DMS 273 treated with DMSO at 0.1 percent for 48 hours (cell line): Measurements from ENCODE around the gene GNS.
A peak's percentile ranks its signal among the peaks of the same experiment; 100 is the strongest.

ENCODE experiments used
- DNase-seq: peaks from one replicate; lab custom pipeline; 2025; lab: John Stamatoyannopoulos, UW

The GNS gene

GRCh38 chr12:64735442-64735841 lies 23.8 kb downstream of the GNS start:
- no peak for DNase-seq

GRCh38 chr12:64733857-64734256 lies 25.3 kb downstream of the GNS start:
- DNase-seq, result peak; percentile 14

- no peak for DNase-seq
Observed at GRCh38 chr12:64731683-64732082, 27.5 kb downstream of the GNS start.

DNA sequence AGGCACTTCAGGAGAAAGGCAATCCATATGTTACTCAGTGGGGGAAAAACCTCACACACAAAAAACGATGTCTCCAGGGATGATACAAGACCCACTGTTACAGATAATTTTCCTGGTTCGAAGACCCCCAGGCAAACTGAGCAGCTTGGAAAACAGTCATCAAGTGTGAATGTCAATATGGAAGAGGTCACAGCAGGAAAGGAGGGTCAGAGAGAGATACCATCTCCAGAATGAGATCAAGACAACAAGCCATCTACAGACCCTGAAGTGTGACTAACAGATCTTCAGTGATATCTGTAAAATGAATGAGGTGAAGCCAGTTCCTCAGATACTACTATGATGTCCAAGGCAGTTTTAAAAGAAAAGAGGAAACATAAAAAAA lies 28.6 kb downstream of the GNS start:
- no peak for DNase-seq

- DNase-seq, result peak; percentile 70
Observed at GRCh38 chr12:64729909-64730587, 29.2 kb downstream of the GNS start.

- DNase-seq, result no peak
Observed at GRCh38 chr12:64724201-64724745, 34.9 kb downstream of the GNS start.

DNA sequence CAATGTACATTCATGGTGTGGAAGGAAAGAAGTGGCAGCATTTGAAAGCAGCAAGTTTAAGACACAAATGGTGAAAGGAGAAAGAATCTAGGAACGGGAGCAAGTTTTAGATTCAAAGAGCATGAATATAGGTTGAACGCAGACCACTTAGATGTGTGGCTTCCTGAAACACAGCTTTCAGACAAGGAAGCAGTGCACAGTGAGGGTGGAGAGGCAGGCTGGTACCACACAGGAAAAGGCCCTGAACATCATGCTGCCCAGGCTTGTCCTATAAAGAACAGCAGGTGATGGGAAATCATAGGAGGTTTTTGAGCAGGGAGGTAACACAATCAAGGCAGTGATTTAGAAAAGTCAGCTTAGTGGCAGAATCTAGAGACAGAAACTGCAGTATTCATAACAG lies 35.6 kb downstream of the GNS start:
- no peak for DNase-seq

- no peak for DNase-seq
Observed at GRCh38 chr12:64722835-64723234, 36.4 kb downstream of the GNS start.

- DNase-seq, result peak; percentile 34
Observed at GRCh38 chr12:64720884-64721283, 38.3 kb downstream of the GNS start.

DNA sequence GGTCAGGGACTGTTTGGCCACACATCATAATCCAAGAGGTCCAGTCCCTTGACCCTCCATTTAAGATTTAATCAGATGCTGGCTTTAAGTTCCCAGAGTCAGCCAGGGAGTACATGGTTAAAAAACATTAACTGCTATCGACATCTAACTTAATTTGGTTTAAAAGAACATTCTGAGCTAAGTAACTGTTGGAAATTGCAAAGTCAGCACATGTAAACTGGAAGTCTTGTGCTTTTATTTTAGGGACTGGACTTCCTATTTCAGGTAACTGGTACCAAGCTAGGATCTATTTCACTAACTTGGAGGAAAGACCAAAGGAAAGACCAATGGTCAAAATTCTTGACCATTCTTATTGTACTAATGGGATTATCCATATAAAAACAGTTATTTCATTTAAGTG lies 40.6 kb downstream of the GNS start:
- no peak for DNase-seq

- no peak for DNase-seq
Observed at GRCh38 chr12:64716839-64717455, 42.3 kb downstream of the GNS start.

DNA sequence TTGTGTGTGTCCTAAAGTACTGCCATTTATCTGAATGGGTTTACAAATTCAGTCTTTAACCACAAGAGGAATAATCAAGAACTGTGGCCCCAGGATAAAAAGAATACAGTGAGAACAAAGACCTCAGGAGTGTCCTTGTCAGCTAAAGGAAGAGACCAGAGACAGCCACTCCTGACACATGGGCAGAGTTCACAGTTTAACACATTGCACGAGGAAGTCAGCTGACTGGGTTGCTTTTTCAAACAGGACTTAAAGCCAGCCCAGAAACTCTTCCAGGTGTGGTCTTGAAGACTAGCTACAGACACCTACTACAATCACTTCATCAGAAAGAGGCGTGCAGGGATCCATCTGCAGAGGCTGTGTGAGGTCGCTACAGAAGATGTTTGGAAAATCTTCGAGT lies 42.8 kb downstream of the GNS start:
- no peak for DNase-seq

DNA sequence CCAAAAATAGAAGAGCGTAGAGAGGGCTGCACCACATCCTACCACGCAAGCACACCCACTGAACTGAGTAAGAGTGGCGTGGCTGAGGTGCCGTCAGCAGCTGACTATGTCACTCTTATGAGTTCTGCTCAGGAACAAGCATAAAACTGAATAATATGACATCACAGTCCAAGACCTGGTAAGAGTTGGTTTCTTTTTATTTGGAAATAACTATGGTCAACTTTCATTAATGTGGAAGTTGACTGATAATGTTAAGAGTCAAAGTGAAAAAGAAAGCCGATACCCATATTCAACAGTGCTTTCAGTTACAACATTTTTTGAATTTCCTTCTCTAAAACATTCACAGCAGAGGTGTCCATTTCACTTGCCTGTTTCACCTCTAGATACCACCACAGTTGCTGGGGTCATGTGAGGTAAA lies 44.6 kb downstream of the GNS start:
- DNase-seq, result no peak

GRCh38 chr12:64713376-64713775 lies 45.8 kb downstream of the GNS start:
- DNase-seq, result no peak

GRCh38 chr12:64709429-64709828 lies 49.8 kb downstream of the GNS start:
- DNase-seq, result no peak

GRCh38 chr12:64707926-64708325 lies 51.3 kb downstream of the GNS start:
- no peak for DNase-seq

DNA sequence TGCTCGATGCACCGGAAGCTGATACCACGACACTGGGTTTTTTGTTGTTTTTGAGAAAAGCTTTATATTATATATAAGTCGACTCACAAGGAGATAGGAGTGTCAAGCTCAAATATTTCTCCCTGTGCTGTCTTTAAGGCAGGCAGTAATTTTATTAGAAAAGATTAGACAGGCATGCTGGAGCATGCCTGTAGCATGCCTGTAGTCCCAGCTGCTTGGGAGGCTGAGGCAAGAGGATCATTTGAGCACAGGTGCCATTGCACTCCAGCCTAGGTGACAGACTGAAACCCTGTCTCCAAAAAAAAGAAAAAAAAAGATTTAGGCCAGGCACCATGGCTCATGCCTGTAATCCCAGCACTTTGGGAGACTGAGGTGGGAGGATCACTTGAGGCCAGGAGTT lies 51.8 kb downstream of the GNS start:
- DNase-seq, result no peak

DNA sequence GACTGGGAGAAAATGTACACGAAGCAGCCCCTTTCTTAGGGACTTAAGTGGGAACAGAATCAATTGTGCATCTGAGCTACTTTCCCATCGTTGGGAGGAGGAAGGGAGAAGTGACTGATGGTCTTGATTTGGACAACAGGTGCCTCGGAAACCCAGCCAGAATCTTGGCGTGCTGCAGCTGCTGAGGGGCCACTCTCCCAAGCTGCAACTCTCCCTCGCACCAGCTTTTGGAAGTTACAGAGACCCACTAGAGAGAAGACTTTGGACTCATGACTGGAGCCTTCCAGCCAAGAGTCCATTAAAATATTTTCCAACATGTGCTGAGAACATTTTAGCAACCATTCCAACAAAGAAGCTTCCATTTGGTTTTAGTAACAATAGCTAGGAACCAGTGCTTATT lies 52.3 kb downstream of the GNS start:
- no peak for DNase-seq

DNA sequence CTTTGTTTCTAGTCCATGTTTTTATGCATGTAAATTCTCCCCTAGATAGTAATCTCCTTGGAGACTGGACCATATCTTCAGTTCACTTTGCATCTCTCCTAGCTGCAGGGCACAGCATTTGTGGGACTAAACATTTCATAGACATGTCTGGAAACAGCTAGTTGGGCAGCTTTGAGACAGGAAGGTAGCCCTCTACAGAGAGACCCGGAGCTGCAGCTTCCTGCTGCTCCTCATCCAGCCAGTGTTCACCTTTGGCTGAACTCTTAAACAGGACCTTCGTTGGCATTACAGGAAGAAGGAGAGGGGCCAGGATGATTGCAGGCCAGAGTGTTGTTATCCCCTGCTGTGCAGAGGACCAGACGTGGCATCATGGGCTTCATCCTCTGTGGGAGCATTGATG lies 52.9 kb downstream of the GNS start:
- no peak for DNase-seq

DNA sequence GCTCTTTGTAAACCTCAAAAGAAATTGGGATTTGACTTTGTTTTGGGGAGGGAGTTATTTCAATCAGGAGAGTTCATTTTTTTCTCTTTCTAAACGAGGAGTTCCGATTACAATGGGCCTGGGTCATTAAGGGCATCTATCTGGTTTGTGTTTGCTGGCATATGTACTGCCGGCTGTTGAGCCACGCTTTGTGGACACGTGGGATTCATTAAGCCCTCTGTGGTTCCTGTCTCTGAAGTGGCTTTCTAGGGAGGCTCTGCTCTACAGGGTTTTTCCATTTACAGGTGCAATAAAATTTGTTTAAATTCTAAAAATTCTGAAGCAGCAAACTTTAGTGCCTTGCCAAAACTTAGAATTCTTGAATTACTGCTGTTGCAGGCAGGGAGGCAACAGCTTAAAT lies 57.9 kb downstream of the GNS start:
- no peak for DNase-seq

DNA sequence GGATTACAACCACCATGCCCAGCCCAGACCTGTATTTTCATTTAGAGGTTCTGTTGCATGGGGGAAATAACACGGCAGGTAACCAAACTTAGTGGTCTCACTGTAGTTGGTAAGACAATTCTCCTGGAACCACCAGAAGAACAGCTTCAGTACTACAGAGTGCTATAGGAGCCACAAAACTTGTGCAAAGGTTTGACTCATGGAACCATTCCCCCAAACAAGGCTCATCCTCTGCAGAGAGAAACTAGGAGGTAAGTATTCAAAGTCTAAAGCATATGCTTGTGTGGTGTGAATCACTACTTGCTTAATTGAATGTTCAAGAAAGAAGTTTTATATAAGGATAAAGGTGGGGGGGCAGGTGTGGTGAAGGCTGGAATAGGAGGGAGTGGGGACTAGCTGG lies 58.7 kb downstream of the GNS start:
- no peak for DNase-seq

GRCh38 chr12:64699504-64700115 lies 59.6 kb downstream of the GNS start:
- no peak for DNase-seq

DNA sequence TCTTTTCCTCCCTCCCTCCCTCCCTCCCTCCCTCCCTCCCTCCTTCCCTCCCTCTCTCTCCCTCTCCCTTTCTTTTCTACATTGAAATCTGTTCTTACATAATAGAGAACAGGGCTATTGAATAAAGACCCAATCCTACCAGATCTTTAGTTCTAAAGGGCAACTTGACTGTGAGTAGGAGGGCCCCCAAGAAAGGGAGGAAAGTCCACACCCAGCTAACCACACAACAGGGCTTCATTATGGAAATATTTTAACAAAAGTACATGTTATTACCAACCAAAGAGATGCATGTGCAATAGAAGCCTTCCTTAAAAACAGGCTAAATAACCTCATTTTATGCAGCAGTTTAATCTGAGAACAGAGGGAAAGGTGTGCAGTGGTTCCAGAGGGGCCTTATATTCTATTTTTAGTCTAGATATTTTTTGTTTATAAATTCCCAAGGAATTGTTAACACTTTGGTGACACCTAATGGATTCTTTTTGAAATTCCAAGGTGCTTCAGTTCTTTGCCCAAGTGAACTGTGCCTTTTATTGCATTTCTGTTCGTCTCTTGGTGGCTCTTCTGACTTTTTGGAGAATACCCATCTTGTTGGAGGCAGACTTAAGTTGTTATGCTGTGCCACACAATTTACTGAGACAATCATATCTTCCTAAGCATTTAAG lies 63.0 kb downstream of the GNS start:
- DNase-seq, result no peak
